GM19372 (cell line): ENCODE measurements around the gene ATXN1.

Experiments
- ATAC-seq: cut with Tn5 transposase; IDR thresholded peaks from one replicate; pipeline ENCODE4 v1.9.1; 2021; ENCODE audit warnings: mild to moderate bottlenecking, low read depth, moderate library complexity; ENCODE audit not compliant: unreplicated experiment

The ATXN1 gene

DNA sequence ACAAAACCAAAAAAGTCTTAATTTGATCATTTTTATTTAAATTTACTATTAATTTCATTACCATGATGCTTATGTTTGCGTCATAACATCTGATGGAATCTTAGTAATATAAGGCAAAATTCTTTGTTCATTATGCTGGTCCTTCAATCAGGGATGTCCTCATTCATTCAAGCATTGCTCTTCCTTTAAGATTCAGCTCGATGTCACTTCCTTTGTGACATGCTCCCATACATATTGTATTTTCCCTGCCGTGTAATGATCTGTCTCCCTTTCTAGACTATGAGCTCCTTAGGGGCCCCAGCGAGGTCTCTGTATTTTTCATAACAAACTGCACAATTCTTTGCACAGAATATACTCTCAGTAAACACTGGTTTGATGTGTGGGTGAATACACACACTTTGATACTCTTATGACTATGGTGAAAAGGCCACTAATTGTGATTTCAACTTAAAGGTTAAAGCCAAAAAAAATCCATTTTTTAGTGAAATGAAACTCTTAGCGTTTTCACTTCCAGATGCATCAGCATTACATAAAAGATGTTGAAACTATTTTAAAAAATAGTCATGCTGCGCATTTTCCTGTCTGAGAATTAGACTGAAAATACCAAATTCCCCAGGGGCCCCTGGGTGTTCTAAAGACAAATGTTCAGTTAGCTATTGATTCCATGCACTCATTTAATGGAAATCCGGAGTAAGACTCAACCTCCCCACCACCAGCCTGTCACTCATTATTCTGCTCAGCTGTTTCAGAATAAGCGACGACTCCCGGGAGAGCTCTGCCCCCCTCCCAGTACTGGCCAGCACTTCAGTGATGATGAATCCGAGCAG is 169.7 kb downstream of the ATXN1 start:
- peak; percentile 71 for ATAC-seq

DNA sequence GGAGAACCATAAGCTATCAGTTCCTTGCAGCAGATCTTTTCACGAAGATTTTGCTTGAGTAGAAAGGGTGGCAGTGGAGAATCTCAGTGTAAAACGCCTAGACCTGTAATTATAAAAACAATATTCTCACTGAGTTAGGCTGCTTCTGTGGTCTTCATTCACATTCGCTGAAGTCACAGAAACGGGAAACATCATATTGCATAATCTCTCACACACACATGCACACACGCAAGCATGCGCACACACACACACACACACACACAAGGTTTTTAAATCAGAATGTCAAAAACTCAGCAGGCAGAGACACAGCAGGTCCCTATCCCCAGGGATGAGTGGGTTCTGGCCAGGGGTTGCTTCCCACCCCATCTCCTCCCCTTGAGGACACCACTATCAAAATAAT is 175.5 kb downstream of the ATXN1 start:
- no peak for ATAC-seq

DNA sequence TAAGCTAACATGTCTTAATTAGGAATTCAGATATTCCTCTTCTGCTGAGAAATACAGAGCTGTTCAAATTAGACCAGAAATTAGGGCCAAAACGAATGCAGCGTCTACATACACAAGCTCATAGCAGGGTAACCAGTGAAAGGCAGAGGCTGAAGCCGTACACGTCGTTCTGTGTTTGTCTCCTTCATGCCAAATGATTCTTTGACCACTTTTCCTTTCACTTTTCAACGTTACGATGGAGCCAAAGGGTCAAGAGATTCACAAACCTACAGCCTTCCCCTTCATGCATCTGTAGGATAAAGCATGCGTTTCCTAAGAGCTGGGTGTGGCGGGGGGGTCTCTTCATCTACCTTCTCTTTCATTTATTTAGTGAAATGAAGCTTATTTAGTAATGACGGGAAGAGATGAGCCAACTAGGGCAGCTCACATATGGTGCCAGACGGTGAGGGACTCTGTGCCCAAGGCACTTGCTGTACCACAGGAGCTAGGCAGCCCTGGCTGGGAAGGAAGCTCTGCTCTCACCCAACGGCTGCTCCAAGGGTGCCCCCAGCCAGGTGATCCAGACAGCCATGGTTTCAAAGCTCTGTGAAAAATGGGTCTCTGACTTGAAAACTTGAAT is 178.0 kb downstream of the ATXN1 start:
- ATAC-seq, result peak; percentile 79

DNA sequence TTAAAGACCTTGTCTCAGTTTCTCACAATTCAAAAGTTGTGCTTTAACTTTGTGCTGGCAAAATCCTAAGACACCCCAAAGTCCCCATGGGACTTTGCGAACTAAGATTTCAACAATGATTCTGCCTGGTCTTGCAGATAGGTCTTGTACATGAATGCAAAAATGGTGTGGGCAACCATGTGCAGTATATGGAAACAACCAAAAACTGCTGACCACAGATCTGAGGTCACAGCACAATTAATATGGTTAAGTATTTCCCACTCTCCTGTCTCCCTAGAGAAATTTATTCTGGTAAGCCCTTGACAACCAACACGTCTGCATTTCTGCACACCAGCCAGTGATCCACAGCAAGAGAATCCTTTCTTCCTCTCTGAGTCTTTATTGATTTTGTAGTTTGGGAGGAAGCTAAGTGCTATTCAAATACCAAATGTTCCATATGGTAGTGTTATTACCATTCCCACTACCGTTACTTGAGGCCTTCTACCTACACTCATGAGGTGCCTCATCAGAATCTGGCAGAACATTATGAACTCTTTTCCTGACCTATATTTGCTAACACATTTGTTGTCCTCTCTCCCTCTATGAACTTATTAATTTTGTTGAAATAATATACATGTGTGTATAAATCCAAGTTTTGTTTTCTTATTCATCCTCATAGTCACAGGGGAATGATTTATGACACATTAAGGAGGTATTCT is 178.7 kb downstream of the ATXN1 start:
- ATAC-seq, result no peak

DNA sequence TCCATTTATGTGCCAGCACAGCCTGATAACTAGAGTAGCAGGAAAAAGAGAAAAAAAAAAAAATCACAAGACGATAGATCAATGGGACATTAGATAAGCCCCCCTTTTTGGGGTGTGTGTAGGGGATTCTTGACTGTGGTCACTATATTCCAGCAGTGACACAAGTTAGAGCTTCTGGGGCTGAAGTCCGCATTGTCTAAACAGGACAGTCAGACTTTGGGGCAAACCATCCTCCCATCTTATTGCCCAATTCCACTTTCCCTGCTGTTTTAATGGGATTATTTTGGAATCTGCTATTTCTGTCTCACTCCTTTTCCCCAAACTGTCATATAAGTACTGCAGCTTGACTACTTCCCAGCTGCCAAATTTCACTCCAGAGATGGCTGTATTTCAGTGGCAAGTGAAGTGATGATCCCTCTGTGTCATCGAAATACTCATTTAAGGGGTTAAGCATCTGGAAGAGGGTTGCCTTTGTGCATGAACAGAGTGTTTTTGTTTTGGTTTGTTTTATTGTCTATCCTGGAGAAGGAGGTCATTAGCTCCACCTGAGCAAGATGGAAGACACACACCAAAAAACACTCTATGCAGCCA is 182.5 kb downstream of the ATXN1 start:
- ATAC-seq, result no peak

DNA sequence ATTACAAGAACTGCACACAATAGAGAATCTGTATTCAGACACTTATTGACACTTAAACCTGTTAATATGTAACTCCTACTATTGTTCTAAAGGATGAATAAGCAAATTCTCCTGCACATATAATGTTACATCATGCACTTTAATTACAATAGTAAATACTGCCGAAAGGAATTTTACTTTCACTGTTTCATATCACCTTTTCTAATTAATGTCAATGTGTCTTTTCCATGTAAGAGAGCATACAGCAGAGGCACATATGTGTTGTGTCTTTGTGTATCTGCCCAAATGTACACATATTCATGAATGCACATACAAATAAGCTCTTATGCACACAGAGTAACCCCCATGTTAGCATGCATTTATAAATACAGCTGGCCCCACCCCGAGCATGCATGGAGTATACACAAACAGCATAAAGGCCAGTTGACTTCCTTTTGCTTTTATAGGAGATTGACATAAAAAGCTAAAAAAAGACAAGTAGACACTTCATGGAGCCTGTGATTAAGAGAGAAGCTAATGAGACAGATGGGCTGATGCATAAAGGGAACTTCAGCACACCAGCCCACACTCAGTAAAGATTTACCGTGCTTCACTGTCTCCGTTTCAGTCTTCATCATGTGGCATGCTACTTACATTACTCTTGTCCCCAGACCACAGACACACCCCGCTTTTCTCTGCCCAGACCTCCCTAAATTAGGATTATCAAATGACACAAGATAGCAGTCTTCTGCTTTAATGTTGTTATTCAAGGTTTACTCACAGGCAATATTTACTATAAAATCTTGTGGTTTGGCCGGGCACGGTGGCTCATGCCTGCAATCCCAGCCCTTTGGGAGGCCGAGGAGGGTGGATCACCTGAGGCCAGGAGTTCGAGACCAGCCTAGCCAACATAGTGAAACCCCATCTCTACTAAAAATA is 184.6 kb downstream of the ATXN1 start:
- peak; percentile 94 for ATAC-seq

DNA sequence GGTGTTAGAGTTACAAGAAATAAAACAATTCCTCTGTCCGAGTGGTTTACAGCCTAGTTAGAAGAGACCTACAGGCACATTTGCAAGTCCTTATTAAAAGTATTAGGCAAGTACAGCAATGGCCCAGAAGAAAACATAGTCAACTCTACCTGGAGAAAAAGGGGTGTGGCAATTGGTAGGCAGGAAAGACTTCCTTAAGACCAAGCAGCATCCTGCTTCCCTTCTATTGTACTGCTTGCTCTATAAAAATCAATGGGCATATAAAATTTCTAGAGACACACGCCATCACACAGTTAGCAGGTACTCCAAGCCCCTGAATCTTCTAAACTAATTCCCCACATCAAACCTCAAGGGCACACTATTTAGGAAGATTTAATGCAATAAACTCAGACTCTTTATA is 185.6 kb downstream of the ATXN1 start:
- ATAC-seq, result no peak

DNA sequence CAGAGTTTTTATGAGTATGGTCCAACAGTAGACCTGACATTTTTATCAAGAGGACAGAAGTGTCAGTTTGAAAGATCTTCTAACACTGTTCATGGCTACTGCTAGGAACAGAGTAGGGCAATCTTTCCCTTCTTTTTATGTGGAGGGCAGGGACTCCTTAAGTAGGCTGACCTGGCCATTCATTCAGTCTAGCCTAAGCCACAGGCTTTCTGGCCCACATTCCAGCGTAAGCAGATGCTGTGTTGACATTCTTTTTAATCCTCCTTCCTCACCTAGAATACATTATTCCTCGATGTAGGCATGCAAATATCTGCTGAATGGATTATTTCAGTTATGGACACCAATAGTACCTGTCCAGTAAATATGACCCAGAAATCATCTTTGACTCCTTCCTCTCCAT is 188.3 kb downstream of the ATXN1 start:
- ATAC-seq, result no peak

DNA sequence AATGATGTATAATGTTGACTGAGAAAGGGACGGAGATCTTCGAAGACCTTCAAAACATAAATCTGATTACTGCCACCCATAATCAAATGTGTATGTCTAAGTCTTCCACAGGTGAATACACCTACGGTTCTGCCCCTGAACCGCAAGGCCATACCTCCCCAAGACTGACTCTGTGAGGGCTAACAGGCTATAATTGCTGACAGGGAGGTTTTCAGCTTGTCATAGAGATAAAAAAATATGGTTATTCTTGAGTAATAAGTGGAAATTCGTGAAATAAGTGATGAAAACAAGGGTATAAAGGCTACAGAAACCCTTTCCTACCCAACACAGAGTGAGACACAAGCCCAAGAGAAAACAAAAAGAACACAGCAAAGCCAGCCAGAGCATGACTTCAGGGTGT is 188.9 kb downstream of the ATXN1 start:
- no peak for ATAC-seq

DNA sequence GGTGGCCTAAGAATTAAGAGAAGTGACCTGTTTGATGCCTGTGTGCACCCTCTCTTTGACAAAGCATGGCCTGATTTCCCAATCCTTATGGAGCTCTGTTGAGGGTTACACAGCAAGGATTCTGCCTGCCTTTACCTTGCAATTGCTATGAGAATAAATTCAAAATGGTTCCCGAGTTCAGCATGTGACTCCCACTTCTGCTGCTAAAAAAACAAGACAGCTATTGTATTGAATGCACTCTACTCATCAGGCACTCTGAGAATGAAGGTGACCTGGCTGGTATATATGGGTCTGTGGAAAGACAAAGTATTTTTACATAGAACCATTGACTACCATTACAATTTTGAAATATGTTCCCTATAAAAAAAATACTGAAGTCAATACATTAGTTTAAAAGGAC is 190.3 kb downstream of the ATXN1 start:
- no peak for ATAC-seq

DNA sequence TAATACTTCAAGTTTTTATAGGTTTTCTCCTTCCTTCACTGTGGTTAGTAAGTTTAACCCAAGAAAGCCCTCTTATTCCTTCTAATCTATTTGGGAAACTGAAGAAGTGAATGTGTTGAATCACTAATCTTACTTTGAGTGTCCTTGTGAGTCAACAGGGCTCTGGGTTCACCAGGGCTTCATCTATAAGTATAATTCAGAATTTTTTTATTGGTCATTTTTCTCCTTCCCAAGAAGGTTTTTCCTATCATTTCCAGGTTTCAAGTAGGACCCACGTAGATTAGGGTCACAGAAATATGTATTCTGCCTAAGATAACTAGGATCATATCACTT is 191.1 kb downstream of the ATXN1 start:
- ATAC-seq, result no peak

DNA sequence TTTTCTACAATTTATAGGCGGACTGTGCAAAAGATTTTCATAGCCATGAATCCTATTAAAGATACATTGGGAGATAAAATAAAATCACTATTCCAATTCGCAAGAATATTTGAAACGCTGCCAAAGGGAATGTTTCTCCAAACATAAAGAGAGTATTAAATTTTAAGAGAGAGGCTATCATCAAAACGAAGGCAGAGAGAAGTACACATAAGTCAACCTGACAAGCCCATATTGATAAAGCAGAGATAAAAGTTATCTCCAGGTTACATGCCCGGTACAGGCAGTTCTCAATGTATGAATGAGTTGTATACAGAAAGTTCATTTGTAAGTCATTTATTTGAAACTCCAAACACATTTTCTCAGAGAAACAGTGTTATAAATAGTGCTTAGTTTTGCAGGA is 193.1 kb downstream of the ATXN1 start:
- no peak for ATAC-seq

DNA sequence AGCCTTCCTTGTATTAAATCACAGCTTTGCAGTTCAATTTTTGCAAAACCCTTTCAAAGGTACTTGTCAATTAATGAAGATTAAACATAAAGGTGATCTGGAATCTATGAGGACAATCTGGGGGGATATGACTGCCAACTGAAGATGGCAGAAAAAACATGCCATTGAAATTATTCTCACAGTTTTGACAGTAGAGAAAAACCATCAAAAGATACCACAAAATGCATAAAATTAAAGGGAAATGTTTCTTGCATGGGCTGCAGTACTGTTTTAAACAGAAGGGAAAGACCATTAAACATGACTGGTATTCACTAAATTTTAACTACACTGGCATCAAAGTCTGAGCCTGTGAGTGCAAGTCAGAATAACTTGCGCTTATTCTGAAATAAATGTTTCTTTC is 194.2 kb downstream of the ATXN1 start:
- no peak for ATAC-seq

DNA sequence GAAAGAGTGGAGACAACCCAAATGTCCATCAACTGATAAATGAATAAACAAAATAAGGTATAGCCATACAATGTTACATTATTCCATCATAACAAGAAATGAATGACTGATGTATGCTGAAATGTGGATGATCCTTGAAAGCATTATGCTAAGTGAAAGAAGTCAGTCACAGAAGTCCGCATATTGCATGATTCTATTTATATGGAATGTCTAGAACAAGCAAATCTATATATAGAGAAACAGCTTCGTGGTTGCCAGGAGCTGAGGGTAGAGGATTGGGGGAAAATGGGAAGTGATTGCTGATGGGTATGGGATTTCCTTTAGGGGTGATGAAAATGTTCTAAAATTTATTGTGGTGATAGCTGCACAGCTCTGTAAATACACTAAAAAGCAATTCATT is 196.8 kb downstream of the ATXN1 start:
- ATAC-seq, result no peak

DNA sequence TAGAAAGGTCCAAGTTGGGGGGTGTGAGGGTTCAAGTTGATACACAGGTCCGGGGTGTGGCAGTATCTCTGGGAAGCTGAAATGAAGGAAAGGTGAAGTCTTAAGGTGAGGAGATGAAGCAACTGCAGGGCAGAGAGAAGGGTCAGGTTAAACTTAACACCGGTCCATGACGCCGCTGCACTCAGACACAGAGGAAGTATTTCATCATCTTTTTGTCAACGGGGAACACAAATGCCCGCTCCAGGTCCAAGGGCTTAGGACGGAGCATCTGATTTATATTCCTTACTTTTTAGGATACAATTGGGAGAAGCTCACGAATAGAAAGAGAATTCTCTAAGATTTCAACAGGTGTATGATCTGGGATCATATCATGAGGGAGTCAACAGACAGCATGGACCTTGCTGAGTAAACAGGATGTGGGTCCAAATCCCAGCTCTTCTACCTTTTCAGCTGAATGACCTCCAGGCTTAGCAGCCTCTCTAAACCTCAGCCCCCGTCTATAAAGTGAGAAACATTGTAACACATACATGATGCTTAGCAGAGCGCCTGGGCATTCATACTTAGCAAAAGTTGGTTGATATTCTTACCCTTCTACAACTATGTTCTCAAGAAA is 197.5 kb downstream of the ATXN1 start:
- ATAC-seq, result no peak

DNA sequence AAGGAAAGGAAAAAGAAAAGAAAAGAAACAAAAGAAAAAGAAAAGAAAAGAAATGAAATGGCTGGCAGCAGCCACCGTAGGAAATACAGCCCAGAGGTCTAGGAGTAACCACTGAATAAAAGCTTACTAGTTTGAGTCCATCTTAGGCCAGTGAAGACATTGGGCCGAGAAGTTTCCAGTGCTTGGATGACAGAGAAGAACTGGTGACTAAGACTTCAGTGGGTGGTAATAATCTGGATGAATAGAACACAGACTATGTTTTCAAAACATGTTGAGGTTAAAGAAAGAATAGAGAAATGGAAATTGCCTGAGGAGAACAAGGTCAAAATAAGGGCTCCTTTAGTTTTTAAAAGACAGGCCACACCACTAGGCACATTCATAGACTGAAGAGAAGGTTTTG is 198.8 kb downstream of the ATXN1 start:
- ATAC-seq, result no peak

DNA sequence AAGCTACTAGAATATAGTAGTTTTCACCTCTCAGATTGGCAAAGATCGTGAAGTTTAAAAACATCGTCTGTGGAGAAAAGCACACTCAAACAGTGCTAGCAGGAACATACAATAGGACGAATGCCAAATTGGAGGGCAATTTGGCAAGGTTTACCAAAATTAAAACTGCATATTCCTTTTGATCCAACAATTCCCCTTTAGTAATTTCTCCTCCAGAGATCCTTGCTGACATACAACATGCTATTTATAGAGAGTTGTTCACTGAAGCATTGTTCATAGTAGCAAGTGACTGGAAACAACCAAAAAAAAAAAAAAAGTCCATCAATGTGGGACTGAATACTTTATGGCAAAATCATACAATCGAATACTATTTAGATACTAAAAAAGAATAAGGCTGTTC is 202.2 kb downstream of the ATXN1 start:
- no peak for ATAC-seq

DNA sequence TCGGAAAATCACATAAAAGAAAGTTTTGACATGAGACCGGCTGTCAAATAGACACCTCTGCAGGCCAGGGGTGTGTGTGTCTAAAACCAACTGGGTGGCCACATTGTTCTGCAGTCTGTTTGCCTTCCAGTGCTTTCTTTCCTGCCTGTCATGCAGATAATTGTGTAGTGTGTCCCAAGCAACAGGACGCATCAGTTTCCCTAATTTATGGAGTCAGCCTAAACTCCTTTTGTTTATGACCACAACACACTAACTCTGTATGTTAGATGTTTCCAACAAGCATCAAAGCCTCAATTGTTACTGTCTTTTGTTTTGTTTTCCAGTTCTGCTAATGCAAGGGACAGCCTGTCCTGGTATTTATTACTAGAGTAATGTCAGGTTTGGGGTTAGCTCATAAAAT is 205.7 kb downstream of the ATXN1 start:
- ATAC-seq, result no peak

DNA sequence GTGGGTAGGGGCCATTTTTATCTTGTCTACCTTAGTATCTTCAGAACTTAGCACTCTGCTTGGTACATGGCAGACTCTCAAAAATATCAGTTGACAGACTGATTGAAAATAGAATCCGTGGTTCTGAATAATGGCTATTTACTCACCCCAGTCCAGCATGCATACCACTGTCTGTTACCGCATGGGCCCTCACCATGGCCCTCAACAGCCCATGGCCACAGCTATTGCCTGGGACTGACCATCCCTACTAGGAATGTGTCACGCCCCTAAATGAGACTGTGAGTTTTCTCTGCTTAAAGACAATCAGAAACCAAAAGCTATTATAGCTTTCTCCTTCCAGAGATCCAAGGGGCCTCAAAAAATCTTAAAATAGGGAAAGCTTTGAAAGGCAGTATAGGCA is 207.7 kb downstream of the ATXN1 start:
- no peak for ATAC-seq

DNA sequence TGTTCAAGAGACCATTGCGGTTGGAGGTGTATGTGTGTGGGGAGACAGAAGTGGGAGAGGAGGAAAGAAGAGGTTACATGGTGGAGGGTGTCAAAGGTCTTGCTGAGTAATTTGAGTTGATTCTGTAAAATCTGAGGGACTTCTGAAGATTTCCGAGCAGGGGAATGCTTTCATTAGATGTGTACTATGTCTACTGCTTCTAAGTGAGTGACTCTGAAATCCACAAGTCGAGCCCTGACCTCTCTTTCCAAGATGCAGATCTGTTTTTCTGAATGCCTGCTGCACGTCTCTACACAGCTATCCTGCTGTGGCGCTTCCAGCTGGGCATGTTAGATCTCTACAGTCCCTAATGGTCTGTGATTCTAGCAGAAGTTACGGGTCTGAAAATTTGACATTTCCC is 209.8 kb downstream of the ATXN1 start:
- ATAC-seq, result no peak
